Smooth muscle cell of the coronary artery (primary cell): ENCODE results near the gene PEDS1. TPM values are rescaled to one million over a fixed set of nuclear protein-coding genes. Genes with fewer than 3 reads are reported as not detected.

Experiments used
- total RNA-seq: library from RNA; depleted of rRNA; stranded (reverse); fragments of >200 nt; gene quantifications from 2 replicates; pipeline ENCODE4 v1.2.3, GENCODE V29; 2014; ENCODE audit warnings: low replicate concordance

PEDS1 gene
- total RNA-seq = 12.6 and 13.4 TPM in 2 replicates

DNA sequence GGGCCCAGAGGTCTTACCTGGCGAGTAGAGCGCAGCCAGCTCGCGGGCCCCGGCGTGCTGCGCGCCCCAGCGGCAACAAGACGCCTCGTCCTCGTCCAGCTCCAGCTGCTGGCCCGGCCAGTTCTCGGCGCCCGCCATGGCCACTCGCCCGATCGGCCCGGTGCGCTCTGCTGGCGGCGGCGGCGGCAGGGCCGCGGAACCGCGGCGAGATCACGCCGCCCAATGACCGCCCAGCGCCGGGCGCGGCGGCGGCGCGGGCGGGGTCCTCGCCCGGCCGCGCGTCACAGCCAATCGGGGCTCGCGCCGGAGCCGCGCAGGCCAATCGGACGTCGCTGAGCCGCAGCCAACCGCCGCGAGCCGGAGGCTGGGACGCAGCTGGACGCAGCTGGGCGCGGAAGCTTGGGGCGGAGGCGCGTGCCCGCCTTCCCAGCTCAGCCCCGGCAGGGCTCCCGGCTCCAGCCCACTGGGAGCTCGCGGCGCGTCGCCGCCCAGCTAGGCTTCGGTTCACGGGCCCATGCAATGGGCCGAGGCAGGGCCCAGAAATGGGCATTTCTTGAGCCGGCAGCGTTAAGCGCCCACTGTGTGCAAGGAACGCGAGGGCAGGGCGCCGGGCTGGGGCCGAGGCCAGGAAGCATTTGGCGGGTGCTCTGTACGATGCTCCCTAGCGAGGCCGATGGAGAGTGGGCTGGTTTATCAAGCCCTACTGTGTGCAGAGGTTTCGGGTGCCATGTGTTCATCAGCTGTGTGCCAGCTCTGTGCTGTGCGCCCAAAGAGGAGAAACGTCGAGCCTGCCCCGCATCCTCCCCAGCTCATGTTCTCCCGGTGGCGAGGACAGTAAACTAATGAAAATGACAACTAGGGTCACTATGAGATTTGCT lies at the start of gene PEDS1:
Gene PEDS1 (minus strand): TSS at position 224 of the 878 bp plus-strand sequence. CDS start 86 bp downstream, at position 138.

DNA sequence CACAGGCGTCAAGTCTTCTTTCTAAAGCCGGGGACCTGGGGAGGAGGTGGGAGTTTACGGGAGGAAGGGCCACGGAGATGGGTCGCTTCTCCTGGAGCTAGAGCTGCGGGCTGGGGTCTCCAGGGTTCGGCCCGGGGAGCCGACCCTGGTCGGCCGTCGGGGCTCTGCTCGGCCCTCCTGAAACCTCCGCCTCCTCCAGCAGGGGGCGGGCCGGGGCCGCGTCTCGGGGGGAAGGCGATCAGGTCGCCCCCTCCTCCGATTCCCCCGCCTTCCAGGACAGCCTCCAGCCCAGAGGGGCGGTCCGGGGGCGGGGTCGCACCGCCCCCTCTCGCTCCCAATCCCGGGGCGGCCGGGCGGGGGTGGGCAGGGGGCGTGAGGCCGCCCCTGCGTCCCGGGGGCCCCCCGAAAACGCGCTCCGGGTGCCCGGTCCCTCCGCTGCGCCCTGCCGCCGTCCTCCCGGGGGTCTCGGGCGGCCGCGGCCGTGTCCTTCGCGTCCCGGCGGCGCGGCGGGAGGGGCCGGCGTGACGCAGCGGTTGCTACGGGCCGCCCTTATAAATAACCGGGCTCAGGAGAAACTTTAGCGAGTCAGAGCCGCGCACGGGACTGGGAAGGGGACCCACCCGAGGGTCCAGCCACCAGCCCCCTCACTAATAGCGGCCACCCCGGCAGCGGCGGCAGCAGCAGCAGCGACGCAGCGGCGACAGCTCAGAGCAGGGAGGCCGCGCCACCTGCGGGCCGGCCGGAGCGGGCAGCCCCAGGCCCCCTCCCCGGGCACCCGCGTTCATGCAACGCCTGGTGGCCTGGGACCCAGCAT lies 36.9 kb upstream of the PEDS1 start, which contains the start of gene CEBPB:
Gene CEBPB (plus strand): TSS at position 580 of the 814 bp plus-strand sequence. CDS start 204 bp downstream, at position 784.

DNA sequence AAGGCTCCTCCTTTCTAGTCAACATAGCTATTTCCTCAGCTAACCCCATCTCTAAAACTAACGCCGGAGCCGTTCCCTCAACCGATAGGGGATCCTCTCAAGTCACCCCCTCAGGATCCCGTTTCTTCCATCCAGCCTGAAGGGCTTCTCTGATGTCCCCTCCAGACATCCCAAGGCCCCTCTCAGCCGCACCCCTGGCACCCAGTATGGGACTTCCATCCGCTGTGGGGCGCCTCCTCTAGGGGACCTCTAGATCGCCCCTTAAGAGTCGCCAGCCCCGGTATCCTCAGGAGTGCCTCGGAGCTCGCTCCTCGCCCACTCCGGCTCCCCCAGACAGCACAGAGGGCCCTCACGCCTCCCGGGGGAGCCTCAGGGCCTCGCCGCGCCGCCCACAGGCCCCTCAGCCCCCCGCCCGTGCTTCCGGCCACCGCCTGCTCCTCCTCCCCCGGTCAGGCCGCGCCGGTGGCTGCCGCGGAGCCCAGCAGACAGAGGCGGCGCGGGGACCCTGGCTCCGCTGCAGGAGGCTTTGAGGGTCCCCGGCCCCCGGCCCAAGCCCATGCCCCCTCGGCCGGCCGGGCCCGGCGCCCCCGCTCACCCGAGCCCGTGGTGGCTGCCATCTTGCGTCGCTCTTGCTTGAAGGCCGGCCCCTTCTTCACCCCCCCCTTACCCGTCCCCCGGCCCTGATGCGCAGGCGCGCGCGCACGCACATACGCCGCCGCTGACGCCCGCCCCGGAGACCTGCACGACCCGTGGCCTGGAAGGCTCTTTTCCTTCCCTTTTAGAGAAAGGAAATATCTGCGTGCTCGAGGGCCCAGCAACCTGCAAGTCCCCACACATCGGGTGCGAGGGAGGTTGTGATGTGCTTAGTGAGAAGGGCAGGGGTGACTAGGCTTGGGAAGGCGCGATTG lies 40.8 kb downstream of the PEDS1 start, which contains the start of gene UBE2V1:
Gene UBE2V1 (minus strand): TSS at position 639 of the 908 bp plus-strand sequence. CDS start 22 bp downstream, at position 617.

Other genes starting within 250 kb of the PEDS1 start
- 0.59 and 0.98 TPM in 2 replicates for gene SPATA2, start 238.2 kb downstream of the PEDS1 start, total RNA-seq
- gene RNF114, start 217.3 kb downstream of the PEDS1 start, total RNA-seq = 40.3 and 76.1 TPM in 2 replicates
- 0.23 and 2.9 TPM in 2 replicates for gene SNAI1, start 170.7 kb downstream of the PEDS1 start, total RNA-seq
- 18.3 and 36.0 TPM in 2 replicates for gene UBE2V1, start 40.6 kb downstream of the PEDS1 start, total RNA-seq
- 29.7 and 42.6 TPM in 2 replicates for gene CEBPB, start 37.1 kb upstream of the PEDS1 start, total RNA-seq